Keratinocyte (primary cell): Measurements from ENCODE around the gene REG3A. TPM values are rescaled to one million over a fixed set of nuclear protein-coding genes. Genes with fewer than 3 reads are reported as not detected.

ENCODE experiments used
- DNase-seq: peaks from one replicate; pipeline ENCODE4 v3.0.0-alpha.2; 2011; ENCODE audit warnings: low read depth, missing footprints, low spot score
- FAIRE-seq: peaks from 2 replicates; lab custom pipeline; 2011; peaks lifted over from hg19 to GRCh38; lab: Jason Lieb, UNC
- H2AFZ ChIP-seq: 2 replicates; pipeline ENCODE4 v1.6.0; 2012; ENCODE audit warnings: low read length, control low read depth, inconsistent platforms; ENCODE audit not compliant: control insufficient read depth
- H3K27ac ChIP-seq: 2 replicates; pipeline ENCODE4 v1.5.1; 2011; ENCODE audit warnings: low read length; ENCODE audit not compliant: control insufficient read depth, insufficient read depth
- H3K27me3 ChIP-seq: 3 replicates; pipeline ENCODE4 v1.6.0; 2011; ENCODE audit warnings: low read length; ENCODE audit not compliant: control insufficient read depth, insufficient read depth; ENCODE audit errors: extremely low read depth
- H3K36me3 ChIP-seq, 2 experiments: 2 replicates in 1 of 2; 3 replicates in 1 of 2; pipeline ENCODE4 v1.5.1; 2011; ENCODE audit warnings: low read length in 2 of 2, mild to moderate bottlenecking in 1 of 2; ENCODE audit not compliant: control insufficient read depth in 2 of 2, insufficient read depth in 2 of 2; ENCODE audit errors: extremely low read depth in 1 of 2
- H3K4me1 ChIP-seq: 3 replicates; pipeline ENCODE4 v1.5.1; 2011; ENCODE audit warnings: low read length; ENCODE audit not compliant: control insufficient read depth, insufficient read depth; ENCODE audit errors: extremely low read depth
- H3K4me2 ChIP-seq: 3 replicates; pipeline ENCODE4 v1.6.0; 2011; ENCODE audit warnings: low read depth, low read length; ENCODE audit not compliant: control insufficient read depth, insufficient read depth; ENCODE audit errors: extremely low read depth
- H3K4me3 ChIP-seq, 3 experiments: fragments of 200-600 bp in 1 of 3; sonication (generic) in 1 of 3; 2 replicates in 2 of 3; 3 replicates in 1 of 3; pipeline ENCODE4 v1.5.1; 2011 to 2016; ENCODE audit warnings: low read length in 3 of 3, mild to moderate bottlenecking in 3 of 3, control low read depth in 2 of 3, inconsistent platforms in 1 of 3, low read depth in 1 of 3, mixed read lengths in 1 of 3, mixed run types in 1 of 3, moderate library complexity in 1 of 3; ENCODE audit not compliant: control insufficient read depth in 2 of 3, insufficient read depth in 2 of 3; ENCODE audit errors: extremely low read depth in 1 of 3
- H3K79me2 ChIP-seq: 2 replicates; pipeline ENCODE4 v1.6.0; 2012; ENCODE audit warnings: low read length; ENCODE audit not compliant: control insufficient read depth, insufficient read depth
- H3K9ac ChIP-seq: 3 replicates; pipeline ENCODE4 v1.6.0; 2011; ENCODE audit warnings: low read length; ENCODE audit not compliant: control insufficient read depth, insufficient read depth; ENCODE audit errors: extremely low read depth
- H3K9me1 ChIP-seq: 3 replicates; pipeline ENCODE4 v1.6.0; 2011; ENCODE audit warnings: low read length; ENCODE audit not compliant: control insufficient read depth, insufficient read depth; ENCODE audit errors: extremely low read depth
- H3K9me3 ChIP-seq: 2 replicates; pipeline ENCODE4 v1.5.1; 2012; ENCODE audit warnings: low read depth, low read length; ENCODE audit not compliant: control insufficient read depth
- H4K20me1 ChIP-seq: 3 replicates; pipeline ENCODE4 v1.6.0; 2011; ENCODE audit warnings: low read length; ENCODE audit not compliant: control insufficient read depth, insufficient read depth; ENCODE audit errors: extremely low read depth
- EZH2 ChIP-seq: IDR thresholded peaks from one replicate; pipeline ENCODE4 v1.6.1; 2012; ENCODE audit warnings: inconsistent platforms, mild to moderate bottlenecking, low read length, moderate library complexity
- dilution Hi-C: fragments of 300-500 bp; cut with MboI; formaldehyde crosslinking; loops from one replicate; pipeline ENCODE4 v1.7.0; 2020; ENCODE audit warnings: low sequenced_read_pairs; ENCODE audit not compliant: extremely low pct_ligation_motif_present
- polyA plus RNA-seq, 5 experiments: library from polyadenylated mRNA; depleted of rRNA in 3 of 5; stranded (reverse) in 3 of 5; stranded (forward) in 1 of 5; unstranded in 1 of 5; fragments of >200 nt; gene quantifications; 1 replicate in 1 of 5; 2 replicates in 3 of 5; 3 replicates in 1 of 5; pipeline versions ENCODE4 v1.2.1 to v1.2.3, GENCODE V29; 2011 to 2012; ENCODE audit warnings: missing spikeins in 2 of 5, low read depth in 1 of 5, low replicate concordance in 1 of 5
- TF ChIP-seq, protein P1 (sequence below), 3 experiments: IDR thresholded peaks in 1 of 3; conservative IDR thresholded peaks in 1 of 3; optimal IDR thresholded peaks in 1 of 3; 2 replicates in 2 of 3; 3 replicates in 1 of 3; pipeline versions ENCODE3 to v1.5.1; 2011; ENCODE audit warnings: low read length in 3 of 3, mild to moderate bottlenecking in 3 of 3, moderate library complexity in 2 of 3, control low read depth in 1 of 3, inconsistent platforms in 1 of 3; ENCODE audit not compliant: insufficient read depth in 2 of 3; ENCODE audit errors: extremely low read depth in 1 of 3

Gene REG3A
- polyA plus RNA-seq, 1 donor (not counting 4 experiments of a cell fraction or from before 2014, with no cell fraction given) = not detected

DNA sequence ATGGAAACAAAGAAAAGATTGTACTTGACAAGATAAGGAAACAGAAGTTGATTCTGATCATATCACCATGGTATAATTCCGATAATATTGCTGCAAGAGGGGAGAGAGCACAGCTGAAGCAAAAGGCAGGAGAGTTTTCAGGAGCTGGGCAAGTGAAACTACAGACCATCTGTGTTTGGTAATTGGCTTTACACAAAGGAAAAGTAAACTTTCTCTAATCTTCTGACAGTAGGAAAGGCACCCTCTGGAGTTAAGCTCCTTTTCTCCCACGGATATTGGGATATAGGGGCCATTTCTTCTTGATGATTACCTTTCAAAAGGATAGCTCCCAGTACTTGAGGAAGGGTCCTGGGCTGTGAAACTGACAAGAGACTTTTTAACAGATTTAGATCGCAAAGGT is 29.9 kb upstream of the REG3A start:
- TF ChIP-seq, protein P1, sequence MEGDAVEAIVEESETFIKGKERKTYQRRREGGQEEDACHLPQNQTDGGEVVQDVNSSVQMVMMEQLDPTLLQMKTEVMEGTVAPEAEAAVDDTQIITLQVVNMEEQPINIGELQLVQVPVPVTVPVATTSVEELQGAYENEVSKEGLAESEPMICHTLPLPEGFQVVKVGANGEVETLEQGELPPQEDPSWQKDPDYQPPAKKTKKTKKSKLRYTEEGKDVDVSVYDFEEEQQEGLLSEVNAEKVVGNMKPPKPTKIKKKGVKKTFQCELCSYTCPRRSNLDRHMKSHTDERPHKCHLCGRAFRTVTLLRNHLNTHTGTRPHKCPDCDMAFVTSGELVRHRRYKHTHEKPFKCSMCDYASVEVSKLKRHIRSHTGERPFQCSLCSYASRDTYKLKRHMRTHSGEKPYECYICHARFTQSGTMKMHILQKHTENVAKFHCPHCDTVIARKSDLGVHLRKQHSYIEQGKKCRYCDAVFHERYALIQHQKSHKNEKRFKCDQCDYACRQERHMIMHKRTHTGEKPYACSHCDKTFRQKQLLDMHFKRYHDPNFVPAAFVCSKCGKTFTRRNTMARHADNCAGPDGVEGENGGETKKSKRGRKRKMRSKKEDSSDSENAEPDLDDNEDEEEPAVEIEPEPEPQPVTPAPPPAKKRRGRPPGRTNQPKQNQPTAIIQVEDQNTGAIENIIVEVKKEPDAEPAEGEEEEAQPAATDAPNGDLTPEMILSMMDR (optimal IDR thresholded peaks at IDR 0.05 in 1 of 3, IDR thresholded peaks at IDR 0.05 in 1 of 3, conservative IDR thresholded peaks at IDR 0.05 in 1 of 3; ENCODE audit: extremely low read depth in 1 of 3, insufficient read depth in 2 of 3, low read length in 3 of 3) = no peak
- TF ChIP-seq EZH2 = no peak
- dilution Hi-C loops = no loop called here
- no peak for FAIRE-seq

DNA sequence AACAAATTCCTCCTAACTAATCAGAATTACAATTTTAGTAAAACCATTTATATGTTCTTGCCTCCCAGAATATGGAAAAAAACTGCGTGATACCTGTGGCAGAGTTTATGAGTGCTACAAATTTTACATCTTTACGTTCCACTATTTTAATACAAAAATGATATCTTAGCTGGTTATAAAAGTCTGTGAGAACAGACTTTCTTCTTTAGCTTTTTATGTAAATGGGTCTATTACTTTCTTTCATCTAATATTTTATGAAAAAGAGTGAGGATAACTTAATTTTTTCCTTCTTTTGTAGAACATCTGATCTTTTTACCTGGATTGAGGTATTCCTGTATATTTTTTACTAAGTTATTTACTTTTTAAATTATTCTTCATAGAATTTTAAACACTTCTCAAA is 22.1 kb upstream of the REG3A start:
- no peak overlapping the region for H3K27ac ChIP-seq
- H3K36me3 ChIP-seq = no peaks in the 10 kb centered on the region
- no peaks in the 10 kb centered on the region for H4K20me1 ChIP-seq
- H3K4me2 ChIP-seq = no peak overlapping the region
- TF ChIP-seq EZH2 = no peak
- TF ChIP-seq, protein P1 (optimal IDR thresholded peaks at IDR 0.05 in 1 of 3, IDR thresholded peaks at IDR 0.05 in 1 of 3, conservative IDR thresholded peaks at IDR 0.05 in 1 of 3; ENCODE audit: extremely low read depth in 1 of 3, insufficient read depth in 2 of 3, low read length in 3 of 3) = no peak
- H3K9me1 ChIP-seq = no peaks in the 10 kb centered on the region
- FAIRE-seq (no peak), DNase-seq (no peak)
- no peak overlapping the region for H3K9ac ChIP-seq
- H3K27me3 ChIP-seq = no peaks in the 10 kb centered on the region
- H3K4me3 ChIP-seq = no peak overlapping the region
- H3K4me1 ChIP-seq = no peaks in the 10 kb centered on the region
- dilution Hi-C loops = no loop called here
- H3K9me3 ChIP-seq = no peaks in the 10 kb centered on the region
- no peak overlapping the region for H2AFZ ChIP-seq
- H3K79me2 ChIP-seq = no peaks in the 10 kb centered on the region

More for the DNA sequence above, 29.9 kb upstream of the REG3A start:
- no peak for DNase-seq
- Histone ChIP-seq H3K4me2 (no peak overlapping the region), H3K79me2 (no peaks in the 10 kb centered on the region), H3K4me1 (no peaks in the 10 kb centered on the region), H2AFZ (no peak overlapping the region), H3K36me3 (no peaks in the 10 kb centered on the region), H3K27me3 (no peaks in the 10 kb centered on the region), H3K4me3 (no peak overlapping the region), H3K27ac (no peak overlapping the region), H3K9me1 (no peaks in the 10 kb centered on the region), H4K20me1 (no peaks in the 10 kb centered on the region), H3K9me3 (no peaks in the 10 kb centered on the region), H3K9ac (no peak overlapping the region)
